ENCODE measurements around the gene IL12RB2. TPM values are rescaled to one million over a fixed set of nuclear protein-coding genes. Genes with fewer than 3 reads are reported as not detected.
"Not testable (repeated sequence)": the region's sequence is repeated elsewhere in the genome, so short reads cannot be mapped to it uniquely, and the experiment has no call there.

The IL12RB2 gene
- total RNA-seq, 2 experiments from 2014 or later: 75.5 to 76.0 TPM

- no peak for DNase-seq
- Mint-ChIP-seq H3K4me3 (no peak overlapping the region), H3K27me3 (peaks cover 2% of the 10 kb centered on the region), H3K36me3 (ENCODE audit: low read depth) (no peaks in the 10 kb centered on the region), H3K27ac (no peak overlapping the region), H3K9me3 (no peaks in the 10 kb centered on the region), H3K4me1 (peaks cover 5% of the 10 kb centered on the region)
- CTCF ChIA-PET: interaction anchor here (1.0 to 1.6 kb wide), 2 partner anchors 12 to 227 kb away, joined by 3 to 5 read pairs; partner anchors contain the start of gene SERBP1
- POLR2A ChIA-PET: interaction anchor here (2.2 kb wide), 1 partner anchor 12 kb away, joined by 6 read pairs; the partner anchor contains the start of gene SERBP1
Observed at GRCh38 chr1:67441739-67442281, 134.1 kb downstream of the IL12RB2 start.

GRCh38 chr1:67446014-67446413, 138.3 kb downstream of the IL12RB2 start:
- not testable (repeated sequence) for H3K9me3 Mint-ChIP-seq; H3K4me3 Mint-ChIP-seq; H3K27me3 Mint-ChIP-seq; H3K4me1 Mint-ChIP-seq; H3K27ac Mint-ChIP-seq; DNase-seq; H3K36me3 Mint-ChIP-seq (ENCODE audit: low read depth)
- POLR2A ChIA-PET: interaction anchor here (1.1 kb wide), 1 partner anchor 13 kb away, joined by 3 read pairs; no protein-coding TSS in a partner anchor
- CTCF ChIA-PET: interaction anchor here (0.7 kb wide), 1 partner anchor 9 kb away, joined by 4 read pairs; no protein-coding TSS in a partner anchor

Other genes with a start within 250 kb of the IL12RB2 start
- gene C1orf141, start 172.9 kb upstream of the IL12RB2 start, total RNA-seq: not detected
- 1 to 10 TPM; 4.2 to 5.0 TPM for gene IL23R, start 141.4 kb upstream of the IL12RB2 start, total RNA-seq
- gene SERBP1, start 122.5 kb downstream of the IL12RB2 start, total RNA-seq: 100 to 1,000 TPM; 213 to 219 TPM

All from activated CD4-positive, alpha-beta memory T cell treated with anti-CD3 and anti-CD28 coated beads, Interleukin-2, amount 10 ng/mL, durations not matched to agents 7 days and 5 days (primary cell).